Neural cell (in vitro differentiated cells): ENCODE measurements around the gene MTG1. TPM values are rescaled to one million over a fixed set of nuclear protein-coding genes. Genes with fewer than 3 reads are reported as not detected.

Experiments
- H2AFZ ChIP-seq: fragments of 200-600, 300-800 bp; sonication (generic), shearing (Covaris generic); 2 replicates; pipeline ENCODE4 v1.6.0; 2014; ENCODE audit warnings: low read depth, mild to moderate bottlenecking, antibody characterized with exemption, low read length, moderate library complexity
- H3F3A ChIP-seq: fragments of 200-600 bp; shearing (Covaris generic); 2 replicates; pipeline ENCODE4 v1.6.1; 2016; ENCODE audit warnings: mild to moderate bottlenecking, moderate library complexity, mixed read lengths, antibody characterized with exemption, low read length; ENCODE audit not compliant: insufficient read depth, poor library complexity, severe bottlenecking
- H3K27ac ChIP-seq: fragments of 200-600, 300-800 bp; sonication (generic), shearing (Covaris generic); 2 replicates; pipeline ENCODE4 v1.5.1; 2014; ENCODE audit warnings: mild to moderate bottlenecking, low read length, moderate library complexity
- H3K27me3 ChIP-seq: fragments of 300-800, 200-600 bp; sonication (generic), shearing (Covaris generic); 2 replicates; pipeline ENCODE4 v1.6.0; 2014; ENCODE audit warnings: mild to moderate bottlenecking, low read depth, low read length, moderate library complexity; ENCODE audit not compliant: insufficient read depth
- H3K36me3 ChIP-seq: fragments of 300-800, 200-600 bp; sonication (generic), shearing (Covaris generic); 2 replicates; pipeline ENCODE4 v1.5.1; 2014; ENCODE audit warnings: mild to moderate bottlenecking, antibody characterized with exemption, low read length, moderate library complexity; ENCODE audit not compliant: insufficient read depth
- H3K4me2 ChIP-seq: fragments of 300-800, 200-600 bp; sonication (generic), shearing (Covaris generic); 2 replicates; pipeline ENCODE4 v1.6.0; 2014; ENCODE audit warnings: mild to moderate bottlenecking, low read length
- H3K4me3 ChIP-seq: fragments of 300-800, 200-600 bp; sonication (generic), shearing (Covaris generic); 2 replicates; pipeline ENCODE4 v1.5.1; 2014; ENCODE audit warnings: mild to moderate bottlenecking, low read length, moderate library complexity
- H3K79me2 ChIP-seq: fragments of 200-600 bp; shearing (Covaris generic); replicated peaks from 2 replicates; pipeline ENCODE4 v1.6.0; 2014; ENCODE audit warnings: mild to moderate bottlenecking, low read length, moderate library complexity; ENCODE audit not compliant: insufficient read depth
- H3K9ac ChIP-seq: fragments of 300-800, 200-600 bp; sonication (generic), shearing (Covaris generic); 2 replicates; pipeline ENCODE4 v1.6.1; 2016; ENCODE audit warnings: mild to moderate bottlenecking, low read length, mixed read lengths
- H3K9me2 ChIP-seq: fragments of 200-600 bp; shearing (Covaris generic); 2 replicates; pipeline ENCODE4 v1.6.1; 2016; ENCODE audit warnings: mild to moderate bottlenecking, low read length, mixed read lengths; ENCODE audit not compliant: insufficient read depth
- H3K9me3 ChIP-seq: fragments of 200-600, 300-800 bp; sonication (generic), shearing (Covaris generic); 2 replicates; pipeline ENCODE4 v1.6.1; 2016; ENCODE audit warnings: mild to moderate bottlenecking, mixed run types, low read length, moderate library complexity, mixed read lengths
- H4K20me1 ChIP-seq: fragments of 200-600 bp; shearing (Covaris generic); 2 replicates; pipeline ENCODE4 v1.6.1; 2016; ENCODE audit warnings: mild to moderate bottlenecking, mixed run types; ENCODE audit not compliant: insufficient read depth
- EP300 ChIP-seq: fragments of 450-650 bp; conservative IDR thresholded peaks from 2 replicates; pipeline ENCODE4 v1.6.1; 2014; ENCODE audit warnings: antibody characterized with exemption, mild to moderate bottlenecking, moderate library complexity; ENCODE audit not compliant: poor library complexity, severe bottlenecking
- EZH2 ChIP-seq: fragments of 200-600, 300-800 bp; shearing (Covaris generic), sonication (generic); IDR thresholded peaks from 2 replicates; pipeline ENCODE4 v1.6.1; 2014; ENCODE audit warnings: antibody characterized with exemption, low read length, borderline replicate concordance, mild to moderate bottlenecking; ENCODE audit not compliant: insufficient read depth, poor library complexity, severe bottlenecking
- MXI1 ChIP-seq: fragments of 450-650 bp; conservative IDR thresholded peaks from 2 replicates; pipeline ENCODE4 v1.6.1; 2014; ENCODE audit warnings: antibody characterized with exemption, mild to moderate bottlenecking; ENCODE audit not compliant: poor library complexity, severe bottlenecking
- POLR2AphosphoS5 ChIP-seq: IDR thresholded peaks from 2 replicates; pipeline ENCODE4 v1.6.1; 2012
- RAD21 ChIP-seq: fragments of 450-650 bp; conservative IDR thresholded peaks from 2 replicates; pipeline ENCODE4 v1.6.1; 2014; ENCODE audit warnings: antibody characterized with exemption, mild to moderate bottlenecking, moderate library complexity
- REST ChIP-seq: IDR thresholded peaks from 2 replicates; pipeline ENCODE4 v1.6.1; 2012; ENCODE audit warnings: borderline replicate concordance
- SMC3 ChIP-seq: fragments of 450-650 bp; conservative IDR thresholded peaks from 2 replicates; pipeline ENCODE4 v1.6.1; 2014; ENCODE audit warnings: antibody characterized with exemption, mild to moderate bottlenecking, moderate library complexity; ENCODE audit not compliant: poor library complexity
- TAF1 ChIP-seq: IDR thresholded peaks from 2 replicates; pipeline ENCODE4 v1.6.1; 2012; ENCODE audit warnings: low read depth
- polyA plus RNA-seq: library from polyadenylated mRNA; depleted of rRNA; stranded (reverse); fragments of >200 nt; gene quantifications from 2 replicates; pipeline ENCODE4 v1.2.3, GENCODE V29; 2014
- TF ChIP-seq, protein P1 (sequence below): fragments of 450-650 bp; IDR thresholded peaks from 2 replicates; pipeline ENCODE4 v1.5.1; 2014; ENCODE audit warnings: antibody characterized with exemption, mild to moderate bottlenecking, moderate library complexity; ENCODE audit not compliant: poor library complexity, severe bottlenecking

The MTG1 gene
- polyA plus RNA-seq, 1 donor from 2014 or later, result 52.3 TPM

DNA sequence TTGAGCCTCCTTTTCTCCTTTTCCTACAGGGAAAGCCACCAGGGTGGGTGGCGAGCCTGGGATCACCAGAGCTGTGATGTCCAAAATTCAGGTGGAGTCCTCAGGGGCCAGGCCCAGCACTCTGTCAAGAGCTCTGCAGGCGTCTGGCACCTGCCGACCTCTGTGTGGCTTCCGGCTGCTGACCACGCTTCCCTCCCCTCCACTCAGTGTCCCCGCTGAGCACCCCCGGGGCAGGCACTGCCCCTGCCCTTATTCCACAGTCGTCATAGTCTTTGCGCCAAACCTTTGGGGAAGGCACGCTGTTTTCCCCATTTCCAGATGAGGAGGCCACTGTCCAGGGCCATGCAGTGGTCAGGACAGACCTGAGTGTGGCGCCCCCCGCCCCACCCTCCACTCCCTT, 7.5 kb downstream of the MTG1 start:
- Histone ChIP-seq H3F3A (no peaks in the 10 kb centered on the region), H3K27me3 (no peaks in the 10 kb centered on the region), H3K79me2 (peaks cover 10% of the 10 kb centered on the region), H3K9me2 (no peaks in the 10 kb centered on the region), H2AFZ (no peak overlapping the region), H3K4me2 (no peak overlapping the region), H4K20me1 (no peaks in the 10 kb centered on the region), H3K9me3 (no peaks in the 10 kb centered on the region), H3K4me3 (no peak overlapping the region), H3K27ac (no peak overlapping the region), H3K9ac (no peak overlapping the region), H3K36me3 (no peaks in the 10 kb centered on the region)
- TF ChIP-seq TAF1 (no peak), SMC3 (no peak), MXI1 (no peak), RAD21 (no peak), REST (no peak), EP300 (no peak), EZH2 (no peak), POLR2AphosphoS5 (no peak)
- TF ChIP-seq, protein P1, sequence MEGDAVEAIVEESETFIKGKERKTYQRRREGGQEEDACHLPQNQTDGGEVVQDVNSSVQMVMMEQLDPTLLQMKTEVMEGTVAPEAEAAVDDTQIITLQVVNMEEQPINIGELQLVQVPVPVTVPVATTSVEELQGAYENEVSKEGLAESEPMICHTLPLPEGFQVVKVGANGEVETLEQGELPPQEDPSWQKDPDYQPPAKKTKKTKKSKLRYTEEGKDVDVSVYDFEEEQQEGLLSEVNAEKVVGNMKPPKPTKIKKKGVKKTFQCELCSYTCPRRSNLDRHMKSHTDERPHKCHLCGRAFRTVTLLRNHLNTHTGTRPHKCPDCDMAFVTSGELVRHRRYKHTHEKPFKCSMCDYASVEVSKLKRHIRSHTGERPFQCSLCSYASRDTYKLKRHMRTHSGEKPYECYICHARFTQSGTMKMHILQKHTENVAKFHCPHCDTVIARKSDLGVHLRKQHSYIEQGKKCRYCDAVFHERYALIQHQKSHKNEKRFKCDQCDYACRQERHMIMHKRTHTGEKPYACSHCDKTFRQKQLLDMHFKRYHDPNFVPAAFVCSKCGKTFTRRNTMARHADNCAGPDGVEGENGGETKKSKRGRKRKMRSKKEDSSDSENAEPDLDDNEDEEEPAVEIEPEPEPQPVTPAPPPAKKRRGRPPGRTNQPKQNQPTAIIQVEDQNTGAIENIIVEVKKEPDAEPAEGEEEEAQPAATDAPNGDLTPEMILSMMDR, result no peak

GRCh38 chr10:133401981-133402725, 8.2 kb downstream of the MTG1 start:
- TF ChIP-seq MXI1 (no peak), RAD21 (no peak), EP300 (no peak), TAF1 (no peak), SMC3 (no peak), EZH2 (no peak)
- H3K79me2 ChIP-seq, result peaks cover 10% of the 10 kb centered on the region
- no peaks in the 10 kb centered on the region for H3K36me3 ChIP-seq

More at GRCh38 chr10:133401981-133402725, 8.2 kb downstream of the MTG1 start:
- Histone ChIP-seq H3K27me3 (no peaks in the 10 kb centered on the region), H3K9me2 (no peaks in the 10 kb centered on the region), H3F3A (no peaks in the 10 kb centered on the region), H3K9ac (no peak overlapping the region), H3K4me2 (no peak overlapping the region), H4K20me1 (no peaks in the 10 kb centered on the region), H2AFZ (no peak overlapping the region), H3K9me3 (no peaks in the 10 kb centered on the region), H3K27ac (no peak overlapping the region), H3K4me3 (no peak overlapping the region)
